HG03175 (cell line): ENCODE measurements around the gene RHBDL3.

Experiments used
- ATAC-seq: cut with Tn5 transposase; IDR thresholded peaks from one replicate; pipeline ENCODE4 v1.9.1; 2021; ENCODE audit warnings: mild to moderate bottlenecking, moderate library complexity; ENCODE audit not compliant: unreplicated experiment

RHBDL3 gene

DNA sequence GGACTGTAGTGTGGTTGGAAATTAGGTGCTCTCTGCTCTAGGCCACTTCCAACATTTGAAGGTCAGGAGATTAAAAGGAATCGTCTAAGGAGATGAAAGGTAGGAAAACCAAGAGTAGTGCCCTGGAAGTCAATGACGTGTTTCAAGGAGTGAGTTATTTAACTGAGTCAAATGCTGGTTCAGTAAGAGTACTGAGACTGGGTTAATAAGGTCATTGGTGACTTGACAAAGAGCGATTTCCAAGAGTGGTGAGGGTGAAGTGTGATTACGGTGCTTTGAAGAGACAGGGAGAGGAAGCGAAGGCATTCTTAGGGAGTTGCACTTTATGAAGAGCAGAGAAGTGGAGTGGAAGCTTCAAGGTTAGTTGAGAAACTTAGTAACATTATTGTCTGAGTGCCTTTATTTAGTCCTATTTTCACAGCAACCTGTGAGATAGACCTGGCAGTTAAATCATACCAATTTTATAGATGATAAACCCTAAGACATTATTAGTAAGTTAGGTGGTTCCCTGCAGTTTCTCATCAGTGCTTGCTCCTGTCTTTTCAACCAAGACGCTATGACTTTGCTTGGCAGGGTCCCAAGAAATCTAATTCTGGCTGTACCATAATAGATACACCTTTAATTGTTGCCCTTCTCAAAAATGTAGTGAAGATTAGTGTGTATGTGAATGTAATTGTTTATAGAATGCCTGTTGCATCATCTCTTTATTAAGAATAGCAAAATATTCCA is 90.2 kb downstream of the RHBDL3 start:
- no peak for ATAC-seq

DNA sequence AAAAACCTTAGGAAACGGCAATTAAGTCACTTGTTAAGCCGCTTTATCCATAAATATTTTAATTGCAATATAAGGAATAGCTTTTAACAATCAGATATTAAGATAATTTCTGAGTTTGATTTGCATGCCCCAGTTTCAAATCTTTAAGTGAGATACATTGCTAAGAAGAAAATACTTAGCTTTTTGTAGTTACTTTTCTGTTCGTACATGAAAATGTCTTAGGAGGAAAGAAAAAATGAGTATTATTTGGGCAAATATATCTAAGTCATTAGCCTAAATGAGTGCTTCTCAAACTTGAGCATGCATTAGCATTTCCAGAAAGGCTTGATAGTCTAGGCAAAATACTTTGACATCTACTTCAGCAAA is 90.7 kb downstream of the RHBDL3 start:
- ATAC-seq: no peak

DNA sequence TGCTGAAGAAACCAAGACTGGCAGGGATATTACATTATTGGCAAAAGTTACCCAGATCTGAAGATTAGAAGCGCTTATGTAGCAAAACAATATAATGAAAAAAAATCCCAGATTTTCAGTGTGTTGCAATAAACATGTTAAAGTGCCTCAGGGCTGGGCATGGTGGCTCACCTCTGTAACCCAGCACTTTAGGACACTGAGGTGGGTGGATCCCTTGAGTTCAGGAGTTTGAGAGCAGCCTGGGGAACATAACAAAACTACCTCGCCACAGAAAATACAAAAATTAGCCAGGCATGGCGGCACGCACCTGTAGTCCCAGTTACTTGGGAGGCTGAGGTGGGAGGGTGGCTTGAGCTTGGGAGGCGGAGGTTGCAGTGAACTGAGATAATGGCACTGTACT is 91.1 kb downstream of the RHBDL3 start:
- ATAC-seq: no peak

DNA sequence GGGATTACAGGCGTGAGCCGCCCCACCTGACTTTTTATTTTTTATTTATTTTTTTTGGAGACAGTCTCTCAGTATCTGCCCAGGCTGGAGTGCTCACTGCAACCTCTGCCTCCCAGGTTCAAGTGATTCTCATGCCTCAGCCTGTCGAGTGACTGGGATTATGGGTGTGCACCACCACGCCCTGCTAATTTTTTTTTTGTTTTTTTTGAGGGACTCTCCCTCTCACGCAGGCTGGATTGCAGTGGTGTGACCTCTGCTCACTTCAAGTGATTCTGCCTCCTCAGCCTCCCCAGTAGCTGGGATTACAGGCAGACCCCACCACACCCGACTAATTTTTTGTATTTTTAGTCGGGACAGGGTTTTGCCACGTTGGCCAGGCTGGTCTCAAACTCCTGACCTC is 92.0 kb downstream of the RHBDL3 start:
- ATAC-seq: no peak

DNA sequence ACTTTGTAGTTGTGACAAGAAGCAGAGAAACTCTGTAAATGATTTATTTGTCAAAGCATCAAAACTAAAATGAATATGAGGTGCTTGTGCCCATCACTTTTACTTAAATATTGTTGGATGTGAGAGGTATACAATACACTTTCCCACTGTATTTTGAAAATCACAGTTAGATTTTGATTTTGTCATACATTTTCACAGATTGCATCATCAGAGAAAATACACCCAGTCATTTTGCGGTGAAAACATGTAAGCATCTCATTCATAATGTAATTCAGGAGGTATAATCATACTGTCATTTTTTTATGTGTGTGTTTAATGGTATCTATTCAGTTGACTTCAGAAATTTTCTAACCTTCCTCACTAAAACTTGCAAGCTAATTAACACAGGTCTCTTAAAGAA is 95.6 kb downstream of the RHBDL3 start:
- ATAC-seq: no peak

DNA sequence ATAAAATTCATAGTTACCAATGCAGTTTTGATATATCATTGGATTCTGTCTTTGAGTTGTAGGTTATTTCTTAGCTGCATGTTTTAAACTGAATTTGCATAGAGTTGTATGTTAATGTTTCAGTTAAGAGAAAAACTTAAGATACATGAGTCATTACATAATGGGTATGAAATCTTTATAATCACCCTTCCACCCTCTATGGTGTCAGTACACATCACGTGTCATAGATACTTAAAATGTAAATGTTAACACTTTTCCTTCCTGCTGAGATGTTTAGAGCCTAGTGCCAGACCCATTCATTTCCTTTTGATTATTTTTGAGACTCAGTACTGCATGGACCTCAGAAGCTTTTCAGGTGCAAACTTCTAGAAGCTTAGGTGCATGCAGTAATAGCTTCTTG is 104.8 kb downstream of the RHBDL3 start:
- no peak for ATAC-seq
